OCI-LY7 (cell line): ENCODE data around the gene NFIX. TPM values are rescaled to one million over a fixed set of nuclear protein-coding genes. Genes with fewer than 3 reads are reported as not detected.

Experiments used
- BruUV-seq: library from RNA; stranded (reverse); fragments of 400-500 nt; replicated peaks from 2 replicates; lab custom pipeline; 2021; lab: Mats Ljungman, UMichigan
- CTCF ChIA-PET: fragments of 300-600 bp; sonication (Branson Sonifier 250); formaldehyde crosslinking; loops from one replicate; lab custom pipeline; 2022; ENCODE audit warnings: antibody characterized with exemption; ENCODE audit not compliant: unreplicated experiment; lab: Charles Lee
- POLR2A ChIA-PET: fragments of 300-600 bp; sonication (Branson Sonifier 250); formaldehyde crosslinking; loops from one replicate; lab custom pipeline; 2022; ENCODE audit warnings: antibody characterized with exemption; lab: Charles Lee
- DNase-seq: peaks from one replicate; pipeline ENCODE4 v3.0.0-alpha.2; 2015; ENCODE audit warnings: low spot score
- H2AFZ ChIP-seq: fragments of 200-600 bp; sonication (generic), shearing (Covaris generic); 2 replicates; pipeline ENCODE4 v1.6.1; 2014; ENCODE audit warnings: mild to moderate bottlenecking, antibody characterized with exemption, low read length, moderate library complexity
- H3K27ac ChIP-seq: fragments of 200-600 bp; sonication (generic); 2 replicates; pipeline ENCODE4 v1.5.1; 2014; ENCODE audit warnings: mixed run types, low read depth, mild to moderate bottlenecking, moderate library complexity, low read length, inconsistent platforms; ENCODE audit not compliant: poor library complexity, severe bottlenecking
- H3K36me3 ChIP-seq: fragments of 200-600 bp; sonication (generic); 2 replicates; pipeline ENCODE4 v1.6.1; 2014; ENCODE audit warnings: mild to moderate bottlenecking, antibody characterized with exemption, low read length, moderate library complexity, mixed read lengths; ENCODE audit not compliant: insufficient read depth
- H3K4me1 ChIP-seq: fragments of 200-600 bp; sonication (generic); 2 replicates; pipeline ENCODE4 v1.5.1; 2014; ENCODE audit warnings: mild to moderate bottlenecking, low read length; ENCODE audit not compliant: insufficient read depth, poor library complexity, severe bottlenecking
- H3K4me2 ChIP-seq: fragments of 200-600 bp; sonication (generic); 2 replicates; pipeline ENCODE4 v1.6.1; 2014; ENCODE audit warnings: mild to moderate bottlenecking, low read length
- H3K4me3 ChIP-seq: fragments of 200-600 bp; sonication (generic); 2 replicates; pipeline ENCODE4 v1.5.1; 2014; ENCODE audit warnings: mild to moderate bottlenecking, low read depth, low read length; ENCODE audit not compliant: poor library complexity, severe bottlenecking
- H3K79me2 ChIP-seq: fragments of 200-600 bp; sonication (generic); 2 replicates; pipeline ENCODE4 v1.6.1; 2016; ENCODE audit warnings: low read depth, mild to moderate bottlenecking, low read length, moderate library complexity, mixed read lengths; ENCODE audit not compliant: insufficient read depth
- H3K9me2 ChIP-seq: fragments of 200-600 bp; sonication (generic); 2 replicates; pipeline ENCODE4 v1.6.1; 2016; ENCODE audit warnings: mild to moderate bottlenecking, low read length, mixed read lengths; ENCODE audit not compliant: insufficient read depth
- H3K9me3 ChIP-seq: fragments of 200-600 bp; sonication (generic); 2 replicates; pipeline ENCODE4 v1.6.1; 2014; ENCODE audit warnings: mild to moderate bottlenecking, mixed run types, low read length, mixed read lengths
- H4K20me1 ChIP-seq: fragments of 200-600 bp; sonication (generic); 2 replicates; pipeline ENCODE4 v1.6.1; 2014; ENCODE audit warnings: mild to moderate bottlenecking, antibody characterized with exemption, low read length, moderate library complexity, mixed read lengths; ENCODE audit not compliant: insufficient read depth
- CTCF ChIP-seq: fragments of 200-600 bp; sonication (generic); conservative IDR thresholded peaks from 2 replicates; pipeline ENCODE4 v1.5.1; 2014; ENCODE audit warnings: mild to moderate bottlenecking, antibody characterized with exemption, low read length, moderate library complexity, mixed read lengths
- EZH2phosphoT487 ChIP-seq: fragments of 200-600 bp; sonication (generic); IDR thresholded peaks from 2 replicates; pipeline ENCODE4 v1.6.1; 2018; ENCODE audit warnings: low read depth, borderline replicate concordance, mild to moderate bottlenecking, mixed run types, antibody characterized with exemption, low read length, moderate library complexity, mixed read lengths
- intact Hi-C: fragments of 100-400 bp; cut with micrococcal nuclease; formaldehyde crosslinking; loops from one replicate; pipeline ENCODE4 v1.10.0; 2022; ENCODE audit not compliant: unreplicated experiment
- total RNA-seq, 2 experiments: library from RNA; depleted of rRNA in 1 of 2; stranded (reverse); fragments of >200 nt in 1 of 2; shearing (Covaris generic) in 1 of 2; gene quantifications; 2 replicates each; pipeline ENCODE4 v1.2.3, GENCODE V29; 2014 to 2022

The NFIX gene
- total RNA-seq, 2 experiments from 2014 or later: 0.16 to 0.72 TPM

GRCh38 chr19:13074378-13074777 is 79.1 kb downstream of the NFIX start:
- TF ChIP-seq EZH2phosphoT487 (no peak), CTCF (no peak)
- intact Hi-C loops: no loop called here
- Histone ChIP-seq H3K4me3 (no peak overlapping the region), H3K9me3 (no peaks in the 10 kb centered on the region), H3K27ac (no peak overlapping the region), H3K4me1 (peaks cover 6% of the 10 kb centered on the region), H3K79me2 (no peaks in the 10 kb centered on the region), H4K20me1 (no peaks in the 10 kb centered on the region), H2AFZ (no peak overlapping the region), H3K4me2 (no peak overlapping the region), H3K36me3 (no peaks in the 10 kb centered on the region), H3K9me2 (no peaks in the 10 kb centered on the region)
- CTCF ChIA-PET: no interaction called here
- BruUV-seq: no TSS peak
- DNase-seq: no peak
- POLR2A ChIA-PET: no interaction called here

- intact Hi-C loops: no loop called here
- no TSS peak for BruUV-seq
- H2AFZ ChIP-seq: no peak overlapping the region
- H3K79me2 ChIP-seq: no peaks in the 10 kb centered on the region
- H3K36me3 ChIP-seq: no peaks in the 10 kb centered on the region
- no peaks in the 10 kb centered on the region for H3K9me3 ChIP-seq
- no peak overlapping the region for H3K4me2 ChIP-seq
- ChIA-PET CTCF (no interaction called here), POLR2A (no interaction called here)
- no peak for DNase-seq
- peaks cover 6% of the 10 kb centered on the region for H3K4me1 ChIP-seq
- H3K4me3 ChIP-seq: no peak overlapping the region
- H4K20me1 ChIP-seq: no peaks in the 10 kb centered on the region
- TF ChIP-seq CTCF (no peak), EZH2phosphoT487 (no peak)
- no peaks in the 10 kb centered on the region for H3K9me2 ChIP-seq
- H3K27ac ChIP-seq: no peak overlapping the region
These were observed 81.0 kb downstream of the NFIX start for GRCh38 chr19:13076320-13076719.

DNA sequence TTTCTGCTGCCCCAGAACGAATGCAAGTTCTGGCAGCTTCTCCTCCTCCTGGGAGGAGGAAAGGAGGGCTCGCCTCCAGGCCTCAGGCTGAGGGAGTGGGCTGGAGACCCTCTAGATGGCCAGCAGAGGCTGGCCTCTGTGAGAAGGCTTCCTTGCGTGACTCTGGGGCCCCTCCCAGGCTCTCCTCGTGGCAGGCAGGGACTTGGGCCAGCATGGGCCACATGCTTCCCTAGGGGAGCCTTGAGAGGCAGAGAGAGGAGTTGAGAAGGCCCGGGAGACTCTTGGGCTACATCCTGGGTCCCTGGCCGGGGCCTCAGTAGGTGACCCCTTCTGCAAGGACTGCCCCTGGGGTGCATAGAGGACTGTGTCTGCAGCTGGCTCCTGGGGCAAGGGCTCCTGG is 81.5 kb downstream of the NFIX start:
- Histone ChIP-seq H2AFZ (no peak overlapping the region), H3K4me1 (peaks cover 6% of the 10 kb centered on the region), H3K4me3 (no peak overlapping the region), H3K27ac (no peak overlapping the region), H3K36me3 (no peaks in the 10 kb centered on the region), H3K79me2 (no peaks in the 10 kb centered on the region), H4K20me1 (no peaks in the 10 kb centered on the region), H3K9me3 (no peaks in the 10 kb centered on the region), H3K9me2 (no peaks in the 10 kb centered on the region), H3K4me2 (no peak overlapping the region)
- BruUV-seq: no TSS peak
- ChIA-PET CTCF (no interaction called here), POLR2A (no interaction called here)
- intact Hi-C loops: no loop called here
- no peak for TF ChIP-seq EZH2phosphoT487
- no peak for TF ChIP-seq CTCF
- DNase-seq: no peak
